ENCODE results near the gene CLIP1. TPM values are rescaled to one million over a fixed set of nuclear protein-coding genes. Genes with fewer than 3 reads are reported as not detected.
"Not testable (repeated sequence)": the region's sequence is repeated elsewhere in the genome, so short reads cannot be mapped to it uniquely, and the experiment has no call there.

Gene CLIP1
- polyA plus RNA-seq, 1 of the 3 experiments (the other 2 are of a cell fraction) = 33.9 TPM

GRCh38 chr12:122421187-122421820, 1.2 kb downstream of the CLIP1 start:
- Histone ChIP-seq H3K4me2 (peak overlapping the region; percentile 92), H3K36me3 (replicated peaks in 1 of 2; ENCODE audit: control insufficient read depth in 1 of 2, insufficient read depth in 2 of 2, low read length in 1 of 2) (peaks cover 0 to 3% of the 10 kb centered on the region in 2 experiments), H3K9ac (peak overlapping the region; percentile 97), H4K20me1 (ENCODE audit: insufficient read depth) (peaks cover 21% of the 10 kb centered on the region), H3K4me1 (ENCODE audit: control insufficient read depth in 1 of 2, insufficient read depth in 2 of 2, low read depth in 1 of 2, low read length in 1 of 2) (peaks cover 11 to 15% of the 10 kb centered on the region in 2 experiments; a peak in 2 of 4 replicates), H3K9me2 (no peaks in the 10 kb centered on the region), H3K79me2 (ENCODE audit: insufficient read depth) (peaks cover 57% of the 10 kb centered on the region), H3K27me3 (ENCODE audit: insufficient read depth) (no peaks in the 10 kb centered on the region), H3K4me3 (ENCODE audit: low read depth in 2 of 2, low read length in 1 of 2) (peak overlapping the region; percentile 67 to 79), H3K9me3 (no peaks in the 10 kb centered on the region), H2AFZ (ENCODE audit: low read depth) (peak overlapping the region; percentile 60; the same call in 1 of the 2 replicates), H3F3A (replicated peaks; ENCODE audit: insufficient read depth) (peaks cover 13% of the 10 kb centered on the region), H3K27ac (ENCODE audit: low read depth in 2 of 2, low read length in 1 of 2) (peak overlapping the region; percentile 69 to 94)
- CTCF ChIA-PET = interaction anchor here (1.1 to 2.4 kb wide), 3 partner anchors 9 to 50 kb away, joined by 5 to 11 read pairs (median 6); no protein-coding TSS in a partner anchor
- POLR2A ChIA-PET = no interaction called here
- TF ChIP-seq NFIC (IDR thresholded peaks at IDR 0.05; ENCODE audit: borderline replicate concordance) (no peak), FOXM1 (IDR thresholded peaks at IDR 0.05; ENCODE audit: low read depth) (no peak), MXI1 (IDR thresholded peaks at IDR 0.05; ENCODE audit: low read depth, low read length) (peak; percentile 18), USF1 (IDR thresholded peaks at IDR 0.05; ENCODE audit: borderline replicate concordance, low read depth) (no peak), CTCF (IDR thresholded peaks at IDR 0.05) (no peak)
- DNase-seq = peak; percentile 66
- 5% methylated on average over 14 of the region's 14 CpGs for WGBS (ENCODE audit: low lambda C conversion rate)

- ChIA-PET CTCF (interaction anchor here (0.6 to 2.4 kb wide), 3 partner anchors 10 to 73 kb away, joined by 3 to 11 read pairs (median 5); no protein-coding TSS in a partner anchor), POLR2A (no interaction called here)
- Histone ChIP-seq H4K20me1 (ENCODE audit: insufficient read depth) (peaks cover 21% of the 10 kb centered on the region), H3F3A (replicated peaks; ENCODE audit: insufficient read depth) (peaks cover 13% of the 10 kb centered on the region), H3K4me3 (ENCODE audit: low read depth in 2 of 2, low read length in 1 of 2) (peak overlapping the region; percentile 67 to 79), H3K4me2 (peak overlapping the region; percentile 92), H3K36me3 (replicated peaks in 1 of 2; ENCODE audit: control insufficient read depth in 1 of 2, insufficient read depth in 2 of 2, low read length in 1 of 2) (peaks cover 0 to 4% of the 10 kb centered on the region in 2 experiments), H3K27ac (ENCODE audit: low read depth in 2 of 2, low read length in 1 of 2) (peak overlapping the region in 1 of 2 experiments; percentile 94; a peak in 1 of 4 replicates), H3K27me3 (ENCODE audit: insufficient read depth) (no peaks in the 10 kb centered on the region), H3K9ac (peak overlapping the region; percentile 97; the same call in 1 of the 2 replicates), H3K9me2 (no peaks in the 10 kb centered on the region), H3K4me1 (ENCODE audit: control insufficient read depth in 1 of 2, insufficient read depth in 2 of 2, low read depth in 1 of 2, low read length in 1 of 2) (peaks cover 11 to 15% of the 10 kb centered on the region in 2 experiments; a peak in 2 of 4 replicates), H3K9me3 (no peaks in the 10 kb centered on the region), H2AFZ (ENCODE audit: low read depth) (no peak overlapping the region), H3K79me2 (ENCODE audit: insufficient read depth) (peaks cover 64% of the 10 kb centered on the region)
- WGBS (ENCODE audit: low lambda C conversion rate) = 90% methylated on average over 17 of the region's 17 CpGs
- TF ChIP-seq TAF1 (IDR thresholded peaks at IDR 0.05; ENCODE audit: borderline replicate concordance, low read depth, low read length) (no peak), MEF2A (IDR thresholded peaks at IDR 0.05; ENCODE audit: borderline replicate concordance, low read depth) (no peak), ELF1 (IDR thresholded peaks at IDR 0.05) (no peak)
- DNase-seq = no peak
Measured at GRCh38 chr12:122420471-122421162, 1.9 kb downstream of the CLIP1 start.

- Histone ChIP-seq H4K20me1 (ENCODE audit: insufficient read depth) (peaks cover 21% of the 10 kb centered on the region), H3K79me2 (ENCODE audit: insufficient read depth) (peaks cover 79% of the 10 kb centered on the region), H3F3A (replicated peaks; ENCODE audit: insufficient read depth) (peaks cover 13% of the 10 kb centered on the region), H3K4me1 (ENCODE audit: control insufficient read depth in 1 of 2, insufficient read depth in 2 of 2, low read depth in 1 of 2, low read length in 1 of 2) (peaks cover 11 to 19% of the 10 kb centered on the region in 2 experiments; a peak in 2 of 4 replicates)
- H3K4me3 ChIP-seq (ENCODE audit: low read depth in 2 of 2, low read length in 1 of 2); H3K36me3 ChIP-seq (replicated peaks in 1 of 2; ENCODE audit: control insufficient read depth in 1 of 2, insufficient read depth in 2 of 2, low read length in 1 of 2); DNase-seq; H3K9me2 ChIP-seq; H3K9ac ChIP-seq; H3K27me3 ChIP-seq (ENCODE audit: insufficient read depth); H2AFZ ChIP-seq (ENCODE audit: low read depth); H3K9me3 ChIP-seq; POLR2A ChIA-PET; H3K27ac ChIP-seq (ENCODE audit: low read depth in 2 of 2, low read length in 1 of 2); H3K4me2 ChIP-seq: not testable (repeated sequence)
- WGBS (ENCODE audit: low lambda C conversion rate) = 91% methylated on average over 3 of the region's 3 CpGs
- CTCF ChIA-PET = interaction anchor here (1.0 to 2.8 kb wide), 3 partner anchors 19 to 296 kb away, joined by 3 to 12 read pairs (median 7); no protein-coding TSS in a partner anchor
Measured at GRCh38 chr12:122419094-122419493, 3.4 kb downstream of the CLIP1 start.

GRCh38 chr12:122415665-122416064, 6.8 kb downstream of the CLIP1 start:
- H3K4me2 ChIP-seq; POLR2A ChIA-PET; H3K4me3 ChIP-seq (ENCODE audit: low read depth in 2 of 2, low read length in 1 of 2); H2AFZ ChIP-seq (ENCODE audit: low read depth); H3K9me2 ChIP-seq; H3K9me3 ChIP-seq; DNase-seq; H3K9ac ChIP-seq; H3K36me3 ChIP-seq (replicated peaks in 1 of 2; ENCODE audit: control insufficient read depth in 1 of 2, insufficient read depth in 2 of 2, low read length in 1 of 2); H3K27ac ChIP-seq (ENCODE audit: low read depth in 2 of 2, low read length in 1 of 2); H3F3A ChIP-seq (replicated peaks; ENCODE audit: insufficient read depth); H3K27me3 ChIP-seq (ENCODE audit: insufficient read depth): not testable (repeated sequence)
- Histone ChIP-seq H4K20me1 (ENCODE audit: insufficient read depth) (peaks cover 18% of the 10 kb centered on the region), H3K4me1 (ENCODE audit: control insufficient read depth in 1 of 2, insufficient read depth in 2 of 2, low read depth in 1 of 2, low read length in 1 of 2) (peaks cover under 1 to 15% of the 10 kb centered on the region in 2 experiments; a peak in 2 of 4 replicates), H3K79me2 (ENCODE audit: insufficient read depth) (peaks cover 100% of the 10 kb centered on the region)
- 92% methylated on average over 7 of the region's 7 CpGs for WGBS (ENCODE audit: low lambda C conversion rate)
- CTCF ChIA-PET = interaction anchor here (0.8 to 1.1 kb wide), 2 partner anchors 10 to 56 kb away, joined by 3 read pairs; no protein-coding TSS in a partner anchor
